Suprapubic skin (tissue), 4 donors: ENCODE results near the gene CACNA1E. TPM values are rescaled to one million over a fixed set of nuclear protein-coding genes. Genes with fewer than 3 reads are reported as not detected.

Experiments
- DNase-seq, 2 donors: peaks; one replicate each; pipeline ENCODE4 v3.0.0-alpha.2; 2019; ENCODE audit warnings: low spot score in 2 of 2
- H3K27ac ChIP-seq: fragments of 200-600 bp; sonication (generic); one replicate; pipeline ENCODE4 v1.5.1; 2019
- H3K27me3 ChIP-seq: fragments of 200-600 bp; sonication (generic); one replicate; pipeline ENCODE4 v1.5.1; 2019
- H3K36me3 ChIP-seq: fragments of 200-600 bp; sonication (generic); one replicate; pipeline ENCODE4 v1.5.1; 2019
- H3K4me1 ChIP-seq: fragments of 200-600 bp; sonication (generic); one replicate; pipeline ENCODE4 v1.5.1; 2019
- H3K4me3 ChIP-seq: fragments of 200-600 bp; sonication (generic); one replicate; pipeline ENCODE4 v1.5.1; 2019; ENCODE audit warnings: mild to moderate bottlenecking
- H3K9me3 ChIP-seq: fragments of 200-600 bp; sonication (generic); one replicate; pipeline ENCODE4 v1.5.1; 2019
- EP300 ChIP-seq: sonication (generic); formaldehyde crosslinking; IDR thresholded peaks from one replicate; pipeline ENCODE4 v1.6.1; 2017; ENCODE audit warnings: antibody characterized with exemption
- POLR2A ChIP-seq, 2 donors: fragments of 450-650 bp; IDR thresholded peaks; one replicate each; pipeline ENCODE4 v1.6.1; 2017; ENCODE audit warnings: antibody characterized with exemption in 2 of 2, mild to moderate bottlenecking in 2 of 2, moderate library complexity in 2 of 2
- POLR2AphosphoS5 ChIP-seq, 3 donors: sonication (generic); formaldehyde crosslinking; IDR thresholded peaks; one replicate each; pipeline ENCODE4 v1.6.1; 2017; ENCODE audit warnings: antibody characterized with exemption in 3 of 3
- WGBS: methylation state at CpG from one replicate; pipeline ENCODE4 v1.1.5; 2018; 5-methylcytosine and 5-hydroxymethylcytosine counted together
- total RNA-seq, 4 donors: library from RNA; depleted of rRNA; stranded (reverse); fragments of >200 nt; gene quantifications; one replicate each; pipeline ENCODE4 v1.1.0, GENCODE V29; 2016
- TF ChIP-seq, protein P1 (sequence below), 2 donors: fragments of 200-600 bp in 1 of 2; fragments of 450-650 bp in 1 of 2; sonication (generic) in 1 of 2; IDR thresholded peaks; one replicate each; pipeline ENCODE4 v1.5.1; 2016 to 2019; ENCODE audit warnings: antibody characterized with exemption in 2 of 2, mild to moderate bottlenecking in 1 of 2, moderate library complexity in 1 of 2

Gene CACNA1E
- total RNA-seq, 4 donors from 2014 or later = not detected

DNA sequence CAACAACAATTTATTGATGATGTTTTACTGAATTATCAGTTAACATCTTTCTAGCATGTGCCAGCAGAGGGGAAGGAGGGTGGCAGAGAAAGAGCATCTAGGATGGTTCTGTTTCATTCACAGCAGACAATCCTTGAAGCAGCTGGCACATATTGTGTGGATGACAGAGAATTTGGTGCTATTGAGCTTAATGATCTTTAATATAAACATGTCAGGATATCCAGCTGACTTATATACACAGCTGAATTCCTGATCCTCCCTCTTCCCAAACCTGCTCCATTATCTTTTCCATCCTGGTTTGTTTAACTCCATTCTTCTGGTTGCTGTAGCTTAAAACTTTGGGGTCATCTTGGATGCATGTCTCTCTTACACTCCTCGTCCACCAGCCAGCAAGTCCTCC is 218.6 kb downstream of the CACNA1E start:
- Histone ChIP-seq H3K27ac (no peak overlapping the region), H3K27me3 (no peaks in the 10 kb centered on the region), H3K36me3 (no peaks in the 10 kb centered on the region), H3K4me1 (no peaks in the 10 kb centered on the region), H3K4me3 (no peak overlapping the region), H3K9me3 (no peaks in the 10 kb centered on the region)
- no peak for DNase-seq
- TF ChIP-seq POLR2AphosphoS5 (IDR thresholded peaks at IDR 0.05) (no peak), EP300 (no peak), POLR2A (IDR thresholded peaks at IDR 0.05) (no peak)
- TF ChIP-seq, protein P1, sequence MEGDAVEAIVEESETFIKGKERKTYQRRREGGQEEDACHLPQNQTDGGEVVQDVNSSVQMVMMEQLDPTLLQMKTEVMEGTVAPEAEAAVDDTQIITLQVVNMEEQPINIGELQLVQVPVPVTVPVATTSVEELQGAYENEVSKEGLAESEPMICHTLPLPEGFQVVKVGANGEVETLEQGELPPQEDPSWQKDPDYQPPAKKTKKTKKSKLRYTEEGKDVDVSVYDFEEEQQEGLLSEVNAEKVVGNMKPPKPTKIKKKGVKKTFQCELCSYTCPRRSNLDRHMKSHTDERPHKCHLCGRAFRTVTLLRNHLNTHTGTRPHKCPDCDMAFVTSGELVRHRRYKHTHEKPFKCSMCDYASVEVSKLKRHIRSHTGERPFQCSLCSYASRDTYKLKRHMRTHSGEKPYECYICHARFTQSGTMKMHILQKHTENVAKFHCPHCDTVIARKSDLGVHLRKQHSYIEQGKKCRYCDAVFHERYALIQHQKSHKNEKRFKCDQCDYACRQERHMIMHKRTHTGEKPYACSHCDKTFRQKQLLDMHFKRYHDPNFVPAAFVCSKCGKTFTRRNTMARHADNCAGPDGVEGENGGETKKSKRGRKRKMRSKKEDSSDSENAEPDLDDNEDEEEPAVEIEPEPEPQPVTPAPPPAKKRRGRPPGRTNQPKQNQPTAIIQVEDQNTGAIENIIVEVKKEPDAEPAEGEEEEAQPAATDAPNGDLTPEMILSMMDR (IDR thresholded peaks at IDR 0.05) = no peak
- WGBS = 69% methylated on average over 1 of the region's 1 CpG

DNA sequence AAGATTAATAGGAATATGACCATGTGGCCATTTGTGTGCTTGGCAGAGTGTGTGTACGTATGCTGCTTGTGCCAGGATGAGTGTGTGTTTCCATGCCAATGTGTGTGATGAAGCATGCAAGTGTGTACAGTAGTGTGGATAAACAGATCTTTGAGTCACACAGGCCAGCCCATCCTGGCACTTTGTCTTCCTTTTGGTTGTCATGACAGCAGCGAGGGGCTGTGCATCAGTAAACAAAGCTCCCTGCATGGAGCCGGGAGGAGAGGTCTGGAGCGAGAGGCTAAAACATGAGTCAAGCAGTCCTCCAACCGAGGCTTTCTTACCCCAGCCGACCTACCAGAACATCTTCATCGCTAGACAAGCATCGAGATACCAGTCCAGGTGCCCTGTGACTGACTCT is 221.2 kb downstream of the CACNA1E start:
- Histone ChIP-seq H3K9me3 (no peaks in the 10 kb centered on the region), H3K4me3 (no peak overlapping the region), H3K4me1 (no peaks in the 10 kb centered on the region), H3K36me3 (no peaks in the 10 kb centered on the region), H3K27ac (no peak overlapping the region), H3K27me3 (no peaks in the 10 kb centered on the region)
- 73% methylated on average over 8 of the region's 8 CpGs for WGBS
- no peak for DNase-seq
- TF ChIP-seq, protein P1 (IDR thresholded peaks at IDR 0.05) = no peak
- TF ChIP-seq EP300 (no peak), POLR2AphosphoS5 (IDR thresholded peaks at IDR 0.05) (no peak), POLR2A (IDR thresholded peaks at IDR 0.05) (no peak)

DNA sequence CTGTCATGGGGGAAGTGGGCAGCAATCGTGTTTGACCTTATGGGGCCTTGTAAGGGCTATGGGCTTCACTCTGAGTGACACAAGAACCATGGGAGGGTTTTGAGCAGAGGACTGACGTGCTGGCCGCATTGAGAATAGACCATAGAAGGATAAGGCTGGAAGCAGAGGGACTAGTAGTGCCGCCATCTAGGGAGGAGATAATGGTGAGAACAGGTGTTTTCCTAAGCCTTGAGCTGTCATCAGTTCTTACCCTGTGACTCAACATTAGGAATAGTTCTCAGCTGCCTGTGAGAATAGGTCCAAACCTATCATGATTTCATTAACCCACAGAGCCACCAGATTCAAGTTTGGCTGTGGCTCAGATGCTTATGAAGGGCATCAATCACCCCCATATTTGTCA is 228.5 kb downstream of the CACNA1E start:
- Histone ChIP-seq H3K27me3 (peaks cover 3% of the 10 kb centered on the region), H3K9me3 (no peaks in the 10 kb centered on the region), H3K27ac (no peak overlapping the region), H3K4me3 (no peak overlapping the region), H3K4me1 (no peaks in the 10 kb centered on the region), H3K36me3 (no peaks in the 10 kb centered on the region)
- no peak for DNase-seq
- TF ChIP-seq, protein P1 (IDR thresholded peaks at IDR 0.05) = no peak
- TF ChIP-seq EP300 = no peak
- WGBS = 86% methylated on average over 4 of the region's 4 CpGs

DNA sequence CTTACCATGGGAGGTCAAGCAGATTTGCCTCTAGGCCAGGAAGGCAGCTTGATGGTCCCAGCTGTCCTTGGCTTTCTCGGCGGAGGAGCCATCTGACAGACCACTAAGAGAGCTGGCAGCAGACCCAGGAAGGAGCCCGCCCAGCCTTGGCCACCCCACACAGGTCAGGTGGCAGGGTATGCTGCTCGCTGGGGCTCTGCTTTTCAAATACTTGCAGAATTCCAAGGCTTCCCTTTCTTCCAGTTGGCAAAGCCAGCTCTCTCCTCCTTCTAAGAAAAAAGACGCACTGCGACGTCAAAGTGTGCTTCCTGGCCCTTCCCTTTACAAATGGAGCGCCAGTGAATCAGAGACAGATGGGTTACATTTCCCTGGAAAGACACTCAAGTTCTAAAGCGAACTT is 229.4 kb downstream of the CACNA1E start:
- Histone ChIP-seq H3K9me3 (no peaks in the 10 kb centered on the region), H3K27me3 (peaks cover 3% of the 10 kb centered on the region), H3K4me3 (no peak overlapping the region), H3K4me1 (no peaks in the 10 kb centered on the region), H3K27ac (no peak overlapping the region), H3K36me3 (no peaks in the 10 kb centered on the region)
- WGBS = 53% methylated on average over 8 of the region's 9 CpGs
- TF ChIP-seq POLR2AphosphoS5 (IDR thresholded peaks at IDR 0.05) (no peak), EP300 (no peak), POLR2A (IDR thresholded peaks at IDR 0.05) (no peak)
- TF ChIP-seq, protein P1 (IDR thresholded peaks at IDR 0.05) = no peak
- no peak for DNase-seq

DNA sequence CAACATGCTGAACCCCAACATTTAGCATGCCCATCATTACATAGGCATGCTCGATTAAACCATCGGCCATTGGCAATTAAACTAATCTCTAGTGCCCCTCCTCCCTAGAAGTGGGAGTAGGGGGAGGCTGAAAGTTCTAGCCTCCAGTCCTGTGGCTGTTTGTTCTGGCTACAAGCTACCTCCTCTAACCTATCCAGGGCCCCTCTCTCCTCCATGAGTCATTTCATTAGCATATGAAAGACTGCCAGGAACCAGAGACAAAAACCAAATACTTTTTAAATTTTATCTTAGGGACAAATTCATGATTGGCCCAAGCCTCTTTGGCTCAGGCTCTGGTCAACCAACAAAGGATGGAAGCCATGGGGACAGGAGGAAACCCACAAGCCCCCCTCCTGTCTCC is 231.1 kb downstream of the CACNA1E start:
- WGBS = 85% methylated on average over 2 of the region's 2 CpGs
- TF ChIP-seq POLR2A (IDR thresholded peaks at IDR 0.05) = no peak
- TF ChIP-seq POLR2AphosphoS5 (IDR thresholded peaks at IDR 0.05) = no peak
- no peak for TF ChIP-seq EP300
- TF ChIP-seq, protein P1 (IDR thresholded peaks at IDR 0.05) = no peak

More for the DNA sequence above, 231.1 kb downstream of the CACNA1E start:
- Histone ChIP-seq H3K27ac (no peak overlapping the region), H3K4me3 (no peak overlapping the region), H3K9me3 (no peaks in the 10 kb centered on the region), H3K27me3 (peaks cover 3% of the 10 kb centered on the region), H3K4me1 (no peaks in the 10 kb centered on the region), H3K36me3 (no peaks in the 10 kb centered on the region)
- DNase-seq = no peak
